ENCODE results near the gene FAM161B.

DNA sequence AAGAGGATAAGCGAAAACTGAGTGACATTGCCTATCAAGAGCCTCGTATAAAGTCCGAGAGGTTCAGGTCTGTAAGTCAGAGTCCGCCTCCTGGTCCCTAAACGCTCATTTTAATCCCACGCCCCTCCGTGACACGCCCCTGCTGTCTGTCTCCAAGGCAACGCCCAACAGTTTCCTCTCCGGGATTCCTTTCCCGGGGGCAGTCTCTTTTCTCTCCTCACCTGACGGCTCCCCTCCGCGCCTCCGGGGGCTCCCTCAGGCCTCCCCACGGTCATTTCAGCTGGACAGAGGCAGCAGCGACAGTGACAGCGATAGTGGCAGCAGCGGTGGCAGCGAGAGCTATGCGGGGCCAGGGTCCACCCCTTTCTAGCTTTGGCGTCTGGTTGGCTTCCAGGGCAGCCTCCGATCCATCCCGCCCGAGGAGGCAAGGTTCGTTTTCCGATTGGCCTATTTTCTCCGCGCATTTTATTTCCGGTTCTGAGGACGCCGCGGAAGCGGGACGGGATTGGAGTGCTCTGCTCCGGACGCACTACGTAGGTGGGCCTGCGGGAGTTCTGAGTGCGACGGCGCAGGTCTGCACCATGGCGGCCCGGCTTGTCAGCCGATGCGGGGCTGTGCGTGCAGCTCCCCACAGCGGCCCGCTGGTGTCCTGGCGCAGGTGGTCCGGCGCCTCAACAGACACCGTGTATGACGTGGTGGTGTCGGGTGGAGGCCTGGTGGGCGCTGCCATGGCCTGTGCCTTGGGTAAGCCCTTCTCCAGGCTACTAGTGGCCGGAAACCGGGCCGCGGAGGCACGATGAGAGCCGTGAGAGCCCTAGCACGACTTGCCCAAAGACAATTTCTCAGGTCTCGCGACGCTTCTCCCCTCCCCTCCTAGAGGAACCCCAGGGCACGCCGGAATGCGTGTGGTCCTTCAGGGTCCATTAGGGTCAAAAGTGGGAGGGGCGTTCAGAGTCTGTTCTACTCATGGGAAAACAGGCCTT is at the start of gene FAM161B, which contains the start of gene COQ6:
- TF ChIP-seq, protein P1, sequence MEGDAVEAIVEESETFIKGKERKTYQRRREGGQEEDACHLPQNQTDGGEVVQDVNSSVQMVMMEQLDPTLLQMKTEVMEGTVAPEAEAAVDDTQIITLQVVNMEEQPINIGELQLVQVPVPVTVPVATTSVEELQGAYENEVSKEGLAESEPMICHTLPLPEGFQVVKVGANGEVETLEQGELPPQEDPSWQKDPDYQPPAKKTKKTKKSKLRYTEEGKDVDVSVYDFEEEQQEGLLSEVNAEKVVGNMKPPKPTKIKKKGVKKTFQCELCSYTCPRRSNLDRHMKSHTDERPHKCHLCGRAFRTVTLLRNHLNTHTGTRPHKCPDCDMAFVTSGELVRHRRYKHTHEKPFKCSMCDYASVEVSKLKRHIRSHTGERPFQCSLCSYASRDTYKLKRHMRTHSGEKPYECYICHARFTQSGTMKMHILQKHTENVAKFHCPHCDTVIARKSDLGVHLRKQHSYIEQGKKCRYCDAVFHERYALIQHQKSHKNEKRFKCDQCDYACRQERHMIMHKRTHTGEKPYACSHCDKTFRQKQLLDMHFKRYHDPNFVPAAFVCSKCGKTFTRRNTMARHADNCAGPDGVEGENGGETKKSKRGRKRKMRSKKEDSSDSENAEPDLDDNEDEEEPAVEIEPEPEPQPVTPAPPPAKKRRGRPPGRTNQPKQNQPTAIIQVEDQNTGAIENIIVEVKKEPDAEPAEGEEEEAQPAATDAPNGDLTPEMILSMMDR (conservative IDR thresholded peaks at IDR 0.05): no peak
- TF ChIP-seq ZFX (IDR thresholded peaks at IDR 0.05): peak; percentile 93

Data from C4-2B (cell line).